Esophagus squamous epithelium (tissue), 5 donors: ENCODE measurements around the gene RRP15. TPM values are rescaled to one million over a fixed set of nuclear protein-coding genes. Genes with fewer than 3 reads are reported as not detected.
"Not testable (repeated sequence)": the region's sequence is repeated elsewhere in the genome, so short reads cannot be mapped to it uniquely, and the experiment has no call there.

Experiments used
- DNase-seq: peaks from one replicate; lab custom pipeline; 2025; lab: John Stamatoyannopoulos, UW
- H3K27ac ChIP-seq, 4 donors: fragments of 200-600 bp; sonication (generic); one replicate each; pipeline ENCODE4 v1.5.1; 2016 to 2019; ENCODE audit warnings: mild to moderate bottlenecking in 1 of 4
- H3K27me3 ChIP-seq, 4 donors: fragments of 200-600 bp; sonication (generic); 1 replicate in 3 of 4; 2 replicates in 1 of 4; pipeline versions ENCODE4 v1.5.1 to v1.6.0; 2017 to 2021; ENCODE audit warnings: antibody characterized with exemption in 1 of 4
- H3K36me3 ChIP-seq, 3 donors: fragments of 200-600 bp; sonication (generic); one replicate each; pipeline ENCODE4 v1.5.1; 2016 to 2019
- H3K4me1 ChIP-seq, 3 donors: fragments of 200-600 bp; sonication (generic); one replicate each; pipeline ENCODE4 v1.5.1; 2017 to 2019
- H3K4me3 ChIP-seq, 4 donors: fragments of 200-600 bp; sonication (generic); 1 replicate in 3 of 4; 2 replicates in 1 of 4; pipeline ENCODE4 v1.5.1; 2016 to 2019; ENCODE audit warnings: mild to moderate bottlenecking in 2 of 4, moderate library complexity in 1 of 4
- H3K9me3 ChIP-seq, 3 donors: fragments of 200-600 bp; sonication (generic); one replicate each; pipeline ENCODE4 v1.5.1; 2016 to 2019
- POLR2A ChIP-seq, 4 donors: fragments of 450-650 bp; IDR thresholded peaks; one replicate each; pipeline ENCODE4 v1.6.1; 2017; ENCODE audit warnings: antibody characterized with exemption in 4 of 4, mild to moderate bottlenecking in 4 of 4, moderate library complexity in 3 of 4
- WGBS, 2 donors: methylation state at CpG; one replicate each; pipeline ENCODE4 v1.1.5; 2018; 5-methylcytosine and 5-hydroxymethylcytosine counted together
- intact Hi-C: fragments of 100-400 bp; cut with DNase I; formaldehyde crosslinking; loops from one replicate; pipeline ENCODE4 v1.15.0; 2022
- total RNA-seq, 4 donors: library from RNA; depleted of rRNA; stranded (reverse); fragments of >200 nt; gene quantifications; one replicate each; pipeline ENCODE4 v1.1.0, GENCODE V29; 2016
- TF ChIP-seq, protein P1 (sequence below), 6 experiments: fragments of 450-650 bp in 4 of 6; fragments of 200-600 bp in 2 of 6; sonication (generic) in 2 of 6; IDR thresholded peaks; one replicate each; pipeline ENCODE4 v1.5.1; 2016 to 2019; ENCODE audit warnings: antibody characterized with exemption in 6 of 6, mild to moderate bottlenecking in 4 of 6, moderate library complexity in 4 of 6
- donor health status: DM: yes; HTN: yes; CAD: no.

The RRP15 gene
- total RNA-seq, 4 donors from 2014 or later, result 4.6 to 9.3 (median 8.4) TPM

DNA sequence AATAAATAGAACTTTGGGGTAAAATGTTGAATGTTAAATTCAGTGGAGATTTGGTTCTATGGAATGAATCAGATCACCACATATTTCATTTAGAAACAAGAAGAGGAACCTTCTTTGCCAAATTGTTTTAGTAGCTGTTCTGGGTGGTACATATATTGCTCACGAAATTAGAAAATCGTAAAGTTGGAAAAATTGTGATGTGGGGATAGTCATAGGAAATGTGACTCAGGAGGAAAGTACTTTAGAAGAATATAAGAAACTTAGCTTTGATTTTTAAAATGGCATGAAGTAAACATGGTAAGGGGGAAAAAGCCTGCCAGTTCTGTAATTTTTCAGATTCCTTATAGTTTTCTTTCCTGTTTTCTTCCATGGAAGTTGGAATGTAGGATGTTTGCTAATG lies 27.4 kb downstream of the RRP15 start:
- no peak for DNase-seq
- WGBS, 2 donors, result 85 to 86% methylated on average over 2 of the region's 2 CpGs
- TF ChIP-seq, protein P1, sequence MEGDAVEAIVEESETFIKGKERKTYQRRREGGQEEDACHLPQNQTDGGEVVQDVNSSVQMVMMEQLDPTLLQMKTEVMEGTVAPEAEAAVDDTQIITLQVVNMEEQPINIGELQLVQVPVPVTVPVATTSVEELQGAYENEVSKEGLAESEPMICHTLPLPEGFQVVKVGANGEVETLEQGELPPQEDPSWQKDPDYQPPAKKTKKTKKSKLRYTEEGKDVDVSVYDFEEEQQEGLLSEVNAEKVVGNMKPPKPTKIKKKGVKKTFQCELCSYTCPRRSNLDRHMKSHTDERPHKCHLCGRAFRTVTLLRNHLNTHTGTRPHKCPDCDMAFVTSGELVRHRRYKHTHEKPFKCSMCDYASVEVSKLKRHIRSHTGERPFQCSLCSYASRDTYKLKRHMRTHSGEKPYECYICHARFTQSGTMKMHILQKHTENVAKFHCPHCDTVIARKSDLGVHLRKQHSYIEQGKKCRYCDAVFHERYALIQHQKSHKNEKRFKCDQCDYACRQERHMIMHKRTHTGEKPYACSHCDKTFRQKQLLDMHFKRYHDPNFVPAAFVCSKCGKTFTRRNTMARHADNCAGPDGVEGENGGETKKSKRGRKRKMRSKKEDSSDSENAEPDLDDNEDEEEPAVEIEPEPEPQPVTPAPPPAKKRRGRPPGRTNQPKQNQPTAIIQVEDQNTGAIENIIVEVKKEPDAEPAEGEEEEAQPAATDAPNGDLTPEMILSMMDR (IDR thresholded peaks at IDR 0.05), result no peak
- TF ChIP-seq POLR2A (IDR thresholded peaks at IDR 0.05), result no peak
- H3K9me3 ChIP-seq, result no peaks in the 10 kb centered on the region
- H3K4me1 ChIP-seq, result no peaks in the 10 kb centered on the region
- H3K27me3 ChIP-seq, result no peaks in the 10 kb centered on the region
- H3K4me3 ChIP-seq, result no peak overlapping the region
- peaks cover 0 to 51% (median 0%) of the 10 kb centered on the region in 3 donors for H3K36me3 ChIP-seq
- intact Hi-C loops, result no loop called here
- no peak overlapping the region for H3K27ac ChIP-seq

DNA sequence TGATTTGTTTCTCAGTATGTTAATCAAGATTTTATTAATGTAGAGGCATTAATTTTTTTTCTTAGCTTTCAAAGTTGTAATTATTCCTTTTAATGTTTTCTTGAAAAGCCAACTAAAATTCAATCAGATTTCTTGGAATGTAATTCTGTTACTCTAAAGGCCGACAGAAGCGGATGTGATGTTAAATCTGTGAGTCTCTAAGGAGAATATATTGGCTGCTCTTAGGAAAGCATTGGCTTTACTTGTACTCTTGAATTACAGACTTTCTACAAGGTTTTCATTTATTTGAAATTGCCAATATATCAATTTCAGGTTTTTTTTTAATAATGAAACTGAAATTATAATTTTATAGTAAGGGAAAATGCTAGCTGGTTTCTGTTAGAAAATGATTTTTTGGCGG lies 29.2 kb downstream of the RRP15 start:
- Histone ChIP-seq H3K27me3 (no peaks in the 10 kb centered on the region), H3K36me3 (peaks cover 0 to 41% (median 0%) of the 10 kb centered on the region in 3 donors), H3K27ac (no peak overlapping the region), H3K4me1 (no peaks in the 10 kb centered on the region), H3K9me3 (no peaks in the 10 kb centered on the region), H3K4me3 (no peak overlapping the region)
- no peak for DNase-seq
- intact Hi-C loops, result no loop called here
- WGBS, 2 donors, result 91 to 95% methylated on average over 3 of the region's 3 CpGs
- TF ChIP-seq, protein P1 (IDR thresholded peaks at IDR 0.05), result no peak
- no peak for TF ChIP-seq POLR2A (IDR thresholded peaks at IDR 0.05)

DNA sequence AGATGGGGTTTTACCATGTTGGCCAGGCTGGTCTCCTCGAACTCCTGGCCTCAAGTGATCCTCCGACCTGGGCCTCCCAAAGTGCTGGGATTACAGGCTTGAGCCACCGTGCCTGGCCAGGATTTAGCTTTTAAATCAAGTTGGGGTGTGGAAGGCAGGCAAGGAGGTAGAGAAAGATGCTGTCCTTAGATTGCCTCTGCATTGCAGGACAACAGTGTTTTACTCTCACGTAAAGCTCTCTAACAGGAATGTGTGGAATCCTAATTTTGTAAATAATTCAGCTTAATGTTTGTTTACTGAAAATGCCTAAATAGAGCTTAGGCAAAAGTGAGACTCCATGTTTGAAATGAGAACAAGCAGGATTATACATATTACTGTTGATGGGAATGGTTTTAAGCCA lies 30.5 kb downstream of the RRP15 start:
- H3K9me3 ChIP-seq, result no peaks in the 10 kb centered on the region
- no peaks in the 10 kb centered on the region for H3K27me3 ChIP-seq
- no peaks in the 10 kb centered on the region for H3K4me1 ChIP-seq
- no peak for TF ChIP-seq POLR2A (IDR thresholded peaks at IDR 0.05)
- TF ChIP-seq, protein P1 (IDR thresholded peaks at IDR 0.05), result no peak
- H3K36me3 ChIP-seq, result peaks cover 0 to 30% (median 0%) of the 10 kb centered on the region in 3 donors
- WGBS, 2 donors, result 93 to 100% methylated on average over 1 to 4 of the region's 4 CpGs
- no peak for DNase-seq
- H3K27ac ChIP-seq, result no peak overlapping the region
- H3K4me3 ChIP-seq, result no peak overlapping the region
- intact Hi-C loops, result no loop called here

DNA sequence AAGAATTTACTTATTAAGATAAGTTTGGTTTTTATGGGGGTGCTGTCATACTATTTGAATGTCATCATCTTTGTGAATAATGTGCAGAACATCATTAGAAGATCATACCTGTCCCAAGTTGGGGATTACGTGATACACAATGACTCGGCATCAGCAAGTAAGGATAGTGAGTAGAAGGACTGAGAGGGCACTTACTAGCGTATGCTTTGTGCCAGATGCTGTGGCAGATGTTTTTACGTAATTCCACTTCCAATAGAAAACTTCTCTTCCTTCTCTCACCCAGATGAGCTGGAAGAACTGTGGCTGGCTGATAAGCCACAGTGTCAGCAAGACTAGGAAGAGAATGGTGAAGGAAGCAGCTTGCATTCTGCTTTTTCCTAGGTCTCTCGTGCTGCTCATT lies 32.0 kb downstream of the RRP15 start:
- no peak overlapping the region for H3K27ac ChIP-seq
- H3K27me3 ChIP-seq, result no peaks in the 10 kb centered on the region
- H3K4me3 ChIP-seq, result no peak overlapping the region
- peaks cover 0 to 16% (median 0%) of the 10 kb centered on the region in 3 donors for H3K36me3 ChIP-seq
- intact Hi-C loops, result no loop called here
- TF ChIP-seq, protein P1 (IDR thresholded peaks at IDR 0.05), result no peak
- TF ChIP-seq POLR2A (IDR thresholded peaks at IDR 0.05), result no peak
- H3K4me1 ChIP-seq, result no peaks in the 10 kb centered on the region
- no peaks in the 10 kb centered on the region for H3K9me3 ChIP-seq
- 92 to 93% methylated on average over 5 of the region's 5 CpGs for WGBS, 2 donors
- no peak for DNase-seq

DNA sequence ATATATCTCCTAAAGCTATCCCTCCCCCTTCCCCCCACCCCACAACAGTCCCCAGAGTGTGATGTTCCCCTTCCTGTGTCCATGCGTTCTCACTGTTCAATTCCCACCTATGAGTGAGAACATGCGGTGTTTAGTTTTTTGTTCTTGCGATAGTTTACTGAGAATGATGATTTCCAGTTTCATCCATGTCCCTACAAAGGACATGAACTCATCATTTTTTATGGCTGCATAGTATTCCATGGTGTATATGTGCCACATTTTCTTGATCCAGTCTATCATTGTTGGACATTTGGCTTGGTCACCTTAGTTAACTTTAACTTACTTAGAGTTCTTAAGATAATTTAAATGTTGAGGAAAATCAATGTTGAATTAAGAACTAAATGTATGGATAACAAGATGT lies 35.1 kb downstream of the RRP15 start:
- H3K27me3 ChIP-seq, intact Hi-C loops, DNase-seq, H3K9me3 ChIP-seq, H3K27ac ChIP-seq, H3K4me3 ChIP-seq, H3K4me1 ChIP-seq: not testable (repeated sequence)
- no CpG with 5 or more reads among the region's 3 CpGs for WGBS, 2 donors
- H3K36me3 ChIP-seq, result peaks cover 5 to 45% (median 7%) of the 10 kb centered on the region in 3 donors

- Histone ChIP-seq H3K4me3 (no peak overlapping the region), H3K4me1 (no peaks in the 10 kb centered on the region), H3K9me3 (no peaks in the 10 kb centered on the region), H3K27ac (no peak overlapping the region), H3K36me3 (peaks cover 5 to 39% (median 7%) of the 10 kb centered on the region in 3 donors), H3K27me3 (no peaks in the 10 kb centered on the region)
- TF ChIP-seq, protein P1 (IDR thresholded peaks at IDR 0.05), result no peak
- WGBS, 2 donors, result 96 to 100% methylated on average over 7 of the region's 17 CpGs
- no peak for DNase-seq
- intact Hi-C loops, result no loop called here
Measured at GRCh38 chr1:218322762-218323161, 37.7 kb downstream of the RRP15 start.
